Measurements from ENCODE around the gene FBLN5.

- TF ChIP-seq, protein P1, sequence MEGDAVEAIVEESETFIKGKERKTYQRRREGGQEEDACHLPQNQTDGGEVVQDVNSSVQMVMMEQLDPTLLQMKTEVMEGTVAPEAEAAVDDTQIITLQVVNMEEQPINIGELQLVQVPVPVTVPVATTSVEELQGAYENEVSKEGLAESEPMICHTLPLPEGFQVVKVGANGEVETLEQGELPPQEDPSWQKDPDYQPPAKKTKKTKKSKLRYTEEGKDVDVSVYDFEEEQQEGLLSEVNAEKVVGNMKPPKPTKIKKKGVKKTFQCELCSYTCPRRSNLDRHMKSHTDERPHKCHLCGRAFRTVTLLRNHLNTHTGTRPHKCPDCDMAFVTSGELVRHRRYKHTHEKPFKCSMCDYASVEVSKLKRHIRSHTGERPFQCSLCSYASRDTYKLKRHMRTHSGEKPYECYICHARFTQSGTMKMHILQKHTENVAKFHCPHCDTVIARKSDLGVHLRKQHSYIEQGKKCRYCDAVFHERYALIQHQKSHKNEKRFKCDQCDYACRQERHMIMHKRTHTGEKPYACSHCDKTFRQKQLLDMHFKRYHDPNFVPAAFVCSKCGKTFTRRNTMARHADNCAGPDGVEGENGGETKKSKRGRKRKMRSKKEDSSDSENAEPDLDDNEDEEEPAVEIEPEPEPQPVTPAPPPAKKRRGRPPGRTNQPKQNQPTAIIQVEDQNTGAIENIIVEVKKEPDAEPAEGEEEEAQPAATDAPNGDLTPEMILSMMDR (IDR thresholded peaks at IDR 0.05; ENCODE audit: extremely low read depth in 1 of 2, insufficient read depth in 1 of 2, low read depth in 1 of 2, low read length in 2 of 2): no peak
- no peak for TF ChIP-seq EZH2 (IDR thresholded peaks at IDR 0.05; ENCODE audit: borderline replicate concordance, low read depth, low read length, severe bottlenecking)
Measured at GRCh38 chr14:91904956-91905645, 42.4 kb downstream of the FBLN5 start.

Data from endothelial cell of umbilical vein (primary cell).